HUDEP-2 (cell line): ENCODE measurements around the gene TREH.
"Not testable (repeated sequence)": the region's sequence is repeated elsewhere in the genome, so short reads cannot be mapped to it uniquely, and the experiment has no call there.

ENCODE experiments used
- DNase-seq, 76 experiments: peaks; one replicate each; lab custom pipeline; 2025; ENCODE audit not compliant: unreplicated experiment in 76 of 76; lab: John Stamatoyannopoulos, UW

TREH gene

DNA sequence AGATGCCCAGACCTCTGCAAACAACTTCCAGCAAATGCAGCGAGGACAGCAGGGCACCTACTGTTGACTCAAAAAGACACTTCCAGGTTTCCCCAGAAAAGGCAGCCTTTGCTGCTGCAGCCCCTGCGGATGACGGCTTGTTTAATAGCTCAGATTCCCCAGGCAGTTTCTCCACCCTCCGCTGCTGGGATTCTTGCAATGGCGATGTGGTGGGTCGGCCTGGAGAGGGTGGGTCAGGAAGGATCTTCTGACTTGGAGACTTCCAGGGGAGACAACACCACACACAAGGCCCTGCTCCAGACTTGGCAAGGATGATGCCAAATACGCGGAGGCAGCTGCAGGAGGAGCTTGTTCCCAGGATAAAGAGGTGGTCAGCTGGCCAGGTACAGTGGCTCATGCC lies 17.9 kb upstream of the TREH start:
- no peak for DNase-seq

DNA sequence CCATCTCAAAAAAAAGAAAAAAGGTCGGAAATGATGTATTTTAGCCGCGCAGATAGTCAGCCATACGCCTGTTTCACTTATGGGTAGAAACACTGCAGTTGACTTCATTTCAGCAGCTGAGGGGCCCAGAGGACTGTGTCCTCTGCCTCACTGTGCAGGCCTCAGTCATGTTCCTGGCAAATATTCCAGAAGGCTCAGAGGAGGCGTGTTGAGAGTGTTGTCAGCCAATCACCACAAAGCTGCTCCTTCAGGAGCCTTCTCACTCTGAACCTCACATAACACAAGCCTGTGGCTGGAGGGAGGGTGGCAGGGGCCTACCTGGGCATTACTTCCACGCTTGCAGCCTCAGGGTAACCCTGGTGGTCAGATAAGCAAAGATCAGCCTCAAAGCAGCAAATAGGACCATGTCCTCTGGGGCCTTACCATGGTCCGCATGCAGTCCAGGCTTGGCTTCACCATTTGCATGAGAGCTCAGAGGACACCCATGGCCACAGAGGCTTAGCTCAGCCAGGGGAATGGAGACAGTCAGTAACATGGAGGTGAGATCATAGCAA lies 17.3 kb upstream of the TREH start:
- DNase-seq = no peak

DNA sequence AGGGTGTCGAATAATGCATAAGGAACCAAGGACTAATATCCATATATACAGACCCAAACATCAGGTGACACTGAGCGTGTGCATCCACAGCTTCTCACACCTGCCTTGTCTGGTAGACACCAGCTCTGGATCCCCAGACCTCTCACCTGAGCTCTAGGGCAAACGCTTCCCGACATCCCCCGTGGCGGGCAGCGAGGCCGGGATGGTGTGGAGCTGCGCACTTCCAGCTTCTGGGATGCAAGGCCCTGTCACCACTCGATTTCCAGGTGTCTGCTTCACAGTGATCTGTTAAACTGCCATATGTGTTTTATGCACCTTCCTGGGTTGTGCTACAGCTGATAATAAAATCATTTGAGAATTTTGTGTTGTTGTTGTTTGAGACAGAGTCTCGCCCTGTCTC lies 15.3 kb upstream of the TREH start:
- no peak for DNase-seq

DNA sequence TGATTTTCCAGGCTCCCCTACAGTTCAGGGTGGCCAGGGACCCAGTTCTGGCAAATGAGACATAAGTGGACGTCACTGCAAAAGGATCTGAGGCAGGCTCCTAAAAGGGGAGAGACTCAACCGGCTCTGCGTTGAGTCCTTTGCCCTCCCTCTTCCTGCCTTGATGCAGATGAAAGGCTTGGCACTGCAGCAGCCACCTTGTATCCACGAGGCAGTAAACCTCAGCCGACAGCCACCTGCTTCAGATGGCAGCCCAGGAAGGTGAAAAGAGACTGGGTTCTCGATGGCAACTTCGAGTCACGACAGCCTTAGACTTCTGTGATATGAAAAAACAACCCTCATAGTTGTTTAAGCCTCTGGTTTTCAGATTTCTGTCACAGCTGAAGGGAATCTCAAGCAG lies 14.7 kb upstream of the TREH start:
- no peak for DNase-seq

DNA sequence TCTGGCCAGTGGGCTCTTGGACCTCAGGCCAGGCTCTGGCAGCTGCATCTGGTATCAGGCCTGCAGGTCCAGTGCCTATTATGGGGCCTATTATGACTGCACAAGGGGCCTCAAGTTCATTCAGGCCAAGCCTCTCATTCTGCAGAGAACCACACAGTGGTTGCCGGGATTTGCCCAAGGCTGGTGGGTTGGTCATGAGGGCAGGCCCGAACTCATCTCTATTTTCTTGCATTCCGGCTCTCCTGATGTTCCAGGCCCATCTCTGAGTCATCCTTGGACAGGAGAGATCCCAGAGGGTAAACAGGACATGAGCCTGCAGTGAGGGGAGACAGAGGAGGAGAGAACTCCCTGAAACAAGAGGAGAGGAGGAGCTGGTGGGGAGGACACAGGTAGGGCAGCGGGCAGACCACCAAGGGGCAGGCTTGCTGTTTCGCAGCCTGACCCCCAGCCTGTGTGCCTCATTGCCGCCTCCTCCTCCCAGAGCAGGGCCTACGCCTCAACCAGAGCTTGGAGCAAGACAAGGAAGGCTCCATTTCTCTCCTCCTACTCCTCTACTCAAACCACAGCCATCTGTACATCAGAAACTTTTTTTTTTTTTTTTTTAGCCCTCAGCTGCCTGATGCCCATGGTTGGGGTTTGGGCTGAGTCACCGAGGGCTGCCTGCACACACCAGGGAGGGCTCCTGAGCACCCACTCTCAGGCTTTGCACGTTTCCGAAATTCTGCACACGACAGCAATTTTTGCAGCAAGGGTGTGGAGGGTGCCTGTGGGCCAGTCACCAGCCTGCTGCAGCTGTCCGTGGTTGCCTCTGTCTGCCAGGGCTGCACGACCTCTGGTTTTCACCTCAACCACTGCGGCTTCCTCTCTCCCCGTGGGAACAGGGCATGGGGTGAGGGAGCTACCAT lies 12.7 kb upstream of the TREH start:
- DNase-seq = no peak

DNA sequence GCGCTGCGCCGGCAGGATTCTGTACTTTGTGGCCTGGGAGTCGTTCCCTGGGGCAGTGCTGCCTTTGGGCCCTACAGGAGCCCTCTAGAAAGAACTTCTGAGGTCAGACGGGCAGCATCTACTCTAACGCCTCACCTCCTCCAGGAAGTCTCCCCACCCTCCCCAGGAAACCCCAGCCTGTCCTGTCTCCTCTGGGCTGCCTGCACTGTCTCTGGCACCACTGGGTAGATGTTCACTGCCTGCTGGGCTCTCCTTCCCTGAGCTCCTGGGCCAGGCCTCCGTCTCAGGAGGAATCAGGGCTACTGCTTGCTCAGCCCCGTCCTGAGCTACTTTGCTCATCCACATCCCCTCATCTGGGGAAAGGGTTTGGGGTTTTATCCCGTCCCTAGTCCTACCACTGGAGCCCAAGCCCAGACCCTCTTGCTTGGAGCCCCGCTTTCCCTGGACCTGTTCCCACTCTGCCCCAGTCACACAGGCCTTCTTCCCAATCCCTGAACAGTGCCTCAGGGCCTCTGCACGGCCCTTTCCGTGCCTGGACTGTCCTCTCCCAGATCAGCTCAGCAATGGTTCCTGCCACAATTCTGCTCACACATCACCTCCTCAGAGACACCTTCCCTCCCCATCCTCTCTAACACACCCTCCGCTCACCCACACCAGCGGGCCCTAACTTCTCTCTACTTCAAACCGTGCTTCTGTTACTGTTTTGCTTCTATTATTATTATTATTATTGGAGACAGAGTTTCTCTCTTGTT lies 11.3 kb upstream of the TREH start:
- DNase-seq = no peak

DNA sequence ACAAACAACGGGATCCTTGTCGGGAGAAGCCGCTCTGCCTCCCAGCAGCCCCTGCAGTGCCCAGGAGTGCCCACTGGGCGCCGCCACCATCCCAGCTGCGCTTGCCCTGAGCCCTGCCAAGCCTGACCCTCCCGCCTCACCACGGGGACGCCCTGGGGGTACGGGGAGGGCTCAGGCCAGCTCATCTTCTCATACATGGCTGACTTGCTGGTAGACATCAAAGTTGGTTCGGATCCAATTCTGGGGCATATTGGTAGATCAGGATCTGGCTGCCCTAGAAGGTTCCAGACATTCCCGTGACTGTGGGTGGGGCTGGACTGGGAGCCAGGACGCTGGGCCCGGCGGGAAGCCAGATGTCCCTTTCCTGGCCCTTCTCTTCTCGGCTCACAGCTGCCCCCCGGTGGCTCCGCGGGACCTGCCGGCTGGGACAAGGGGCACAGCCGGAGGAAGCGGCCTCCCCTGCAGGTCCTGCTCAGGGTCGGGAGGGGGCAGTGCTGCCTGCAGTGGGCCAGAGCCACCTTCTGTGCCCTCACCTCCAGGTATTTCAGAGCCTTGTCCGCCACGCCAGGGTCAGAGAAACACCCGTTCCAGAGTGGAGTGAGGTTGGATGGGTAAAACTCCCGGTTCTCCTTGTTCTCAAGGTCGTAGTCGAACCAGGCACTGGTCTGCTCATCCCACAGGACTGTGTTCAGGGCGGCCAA lies 10.6 kb upstream of the TREH start:
- peak; percentile 25 to 93 (median 86) for DNase-seq

DNA sequence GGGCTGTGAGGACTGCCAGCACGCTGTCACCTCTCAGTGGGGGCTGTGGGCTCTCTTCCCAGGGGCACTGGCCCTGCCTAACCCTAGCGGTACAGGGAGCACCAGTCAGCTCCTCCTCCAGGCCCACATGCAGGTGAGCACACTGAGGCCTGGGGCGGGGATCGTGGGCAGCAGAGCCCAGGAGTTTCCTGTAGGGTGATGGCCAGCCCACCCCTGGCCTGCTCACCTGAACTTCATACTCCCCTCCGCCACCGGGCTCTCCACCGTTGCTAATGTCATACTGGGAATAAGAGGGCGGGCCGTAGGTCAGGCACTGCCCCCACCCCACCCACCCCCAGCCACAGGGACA lies 10.0 kb upstream of the TREH start:
- no peak for DNase-seq

DNA sequence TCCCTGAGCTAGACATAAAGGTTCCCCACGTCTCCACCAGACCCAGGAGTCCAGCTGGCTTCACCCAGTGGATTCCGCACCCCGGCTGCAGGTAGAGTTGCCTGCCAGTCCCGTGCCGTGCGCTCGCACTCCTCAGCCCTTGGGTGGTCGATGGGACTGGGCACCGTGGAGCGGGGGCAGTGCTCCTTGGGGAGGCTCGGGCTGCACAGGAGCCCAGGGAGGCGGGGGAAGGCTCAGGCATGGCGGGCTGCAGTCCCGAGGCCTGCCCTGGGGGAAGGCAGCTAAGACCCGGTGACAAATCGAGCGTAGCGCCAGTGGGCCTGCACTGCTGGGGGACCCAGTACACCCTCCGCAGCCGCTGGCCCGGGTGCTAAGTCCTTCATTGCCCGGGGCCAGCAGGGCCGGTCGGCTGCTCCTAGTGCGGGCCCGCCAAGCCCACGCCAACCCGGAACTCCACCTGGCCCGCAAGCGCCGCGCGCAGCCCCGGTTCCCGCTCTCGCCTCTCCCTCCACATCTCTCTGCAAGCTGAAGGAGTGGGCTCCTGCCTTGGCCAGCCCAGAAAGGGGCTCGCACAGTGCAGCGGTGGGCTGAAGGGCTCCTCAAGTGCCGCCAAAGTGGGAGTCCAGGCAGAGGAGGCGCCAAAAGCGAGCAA lies 9.5 kb upstream of the TREH start:
- DNase-seq = no peak

DNA sequence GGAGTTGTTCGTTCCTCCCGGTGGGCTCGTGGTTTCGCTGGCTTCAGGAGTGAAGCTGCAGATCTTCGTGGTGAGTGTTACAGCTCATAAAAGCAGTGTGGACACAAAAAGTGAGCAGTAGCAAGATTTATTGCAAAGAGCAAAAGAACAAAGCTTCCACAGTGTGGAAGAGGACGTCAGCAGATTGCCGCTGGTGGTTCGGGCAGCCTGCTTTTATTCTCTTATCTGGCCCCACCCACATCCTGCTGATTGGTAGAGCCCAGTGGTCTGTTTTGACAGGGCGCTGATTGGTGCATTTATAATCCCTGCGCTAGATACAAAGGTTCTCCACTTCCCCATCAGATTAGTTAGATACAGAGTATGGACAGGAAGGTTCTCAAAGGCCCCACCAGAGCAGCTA lies 8.9 kb upstream of the TREH start:
- DNase-seq = not testable (repeated sequence)

DNA sequence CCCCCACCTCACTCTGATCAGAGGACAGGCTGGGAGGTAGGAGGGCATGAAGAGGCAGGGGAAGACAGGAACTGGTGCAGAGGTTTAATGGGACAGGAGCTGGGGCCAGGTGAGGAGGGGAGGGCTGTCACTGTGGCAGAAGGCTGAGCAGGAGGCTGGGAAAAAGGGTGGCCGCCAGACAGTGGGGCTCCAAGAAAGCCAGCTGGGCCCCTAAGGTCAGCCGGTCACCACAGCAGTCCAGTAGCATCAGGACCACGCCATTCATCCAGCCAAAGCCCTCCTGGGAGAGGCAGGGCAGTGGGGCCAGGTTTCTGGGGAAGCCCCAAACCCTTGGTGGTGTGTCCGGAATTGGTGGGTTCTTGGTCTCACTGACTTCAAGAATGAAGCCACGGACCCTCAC lies 8.5 kb upstream of the TREH start:
- no peak for DNase-seq

DNA sequence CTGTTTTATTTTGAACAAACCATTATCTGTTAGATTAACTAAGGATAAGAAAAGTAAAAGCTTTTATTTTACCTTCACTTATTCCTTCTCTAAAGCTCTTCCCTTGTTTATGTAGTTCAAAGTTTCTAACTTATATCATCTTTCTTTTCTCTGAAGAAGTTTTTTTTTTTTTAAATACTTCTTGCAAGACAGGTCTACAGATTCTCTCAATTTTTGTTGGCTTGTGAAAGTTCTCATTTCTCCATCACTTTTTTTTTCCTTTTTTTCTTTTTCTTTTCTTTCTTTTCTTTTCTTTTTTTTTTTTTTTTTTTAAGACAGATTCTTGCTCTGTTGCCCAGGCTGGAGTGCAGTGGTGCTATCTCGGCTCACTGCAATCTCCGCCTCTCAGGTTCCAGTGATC lies 4.7 kb upstream of the TREH start:
- DNase-seq = no peak

DNA sequence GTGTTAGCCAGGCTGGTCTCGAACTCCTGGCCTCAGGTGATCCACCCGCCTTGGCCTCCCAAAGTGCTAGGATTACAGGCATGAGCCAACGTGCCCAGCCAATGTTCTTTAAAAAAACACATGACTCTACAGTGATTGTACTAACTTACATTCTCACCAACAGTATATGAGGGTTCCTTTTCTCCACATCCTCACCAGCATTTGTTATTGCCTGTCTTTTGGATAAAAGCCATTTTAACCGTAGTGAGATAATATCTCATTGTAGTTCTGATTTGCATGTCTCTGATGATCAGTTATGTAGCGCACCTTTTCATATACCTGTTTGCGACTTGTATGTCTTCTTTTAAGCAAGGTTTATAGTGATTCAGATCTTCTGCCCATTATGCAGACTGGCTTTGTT lies 3.5 kb upstream of the TREH start:
- DNase-seq = not testable (repeated sequence)

DNA sequence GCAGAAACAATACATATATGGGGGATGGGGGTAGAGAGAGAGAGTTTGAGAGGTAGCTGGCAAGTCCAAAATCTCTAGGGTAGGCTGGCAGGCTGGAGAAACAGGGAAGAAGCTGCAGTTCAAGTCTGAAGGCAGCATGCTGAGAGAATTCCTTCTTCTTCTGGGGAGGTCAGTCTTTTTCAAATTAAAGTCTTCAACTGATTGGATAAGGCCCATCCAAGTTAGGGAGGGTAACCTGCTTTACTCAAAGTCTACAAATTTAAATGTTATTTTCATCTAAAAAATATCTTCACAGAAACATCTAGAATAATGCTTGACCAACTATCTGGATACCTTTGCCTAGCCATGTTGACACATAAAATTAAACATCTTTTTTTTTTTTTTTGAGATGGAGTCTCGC lies 2.9 kb upstream of the TREH start:
- no peak for DNase-seq

DNA sequence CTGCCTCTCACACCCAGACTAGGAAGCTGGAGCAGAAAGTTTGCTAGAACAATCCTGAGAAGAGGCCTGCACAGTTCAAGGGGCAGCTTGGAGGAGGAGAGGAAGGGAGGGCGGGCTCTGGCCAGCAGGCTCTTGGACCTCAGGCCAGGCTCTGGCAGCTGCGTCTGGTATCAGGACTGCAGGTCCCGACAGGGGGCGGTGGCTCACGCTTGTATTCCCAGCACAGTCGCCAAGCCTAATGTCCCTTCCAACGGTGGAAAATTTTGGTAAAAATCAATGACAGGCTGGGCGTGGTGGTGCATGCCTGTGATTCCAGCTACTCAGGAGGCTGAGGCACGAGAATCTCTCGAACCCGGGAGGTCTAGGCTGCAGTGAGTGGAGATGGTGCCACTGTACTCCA lies 542 bp downstream of the TREH start:
- DNase-seq = not testable (repeated sequence)

DNA sequence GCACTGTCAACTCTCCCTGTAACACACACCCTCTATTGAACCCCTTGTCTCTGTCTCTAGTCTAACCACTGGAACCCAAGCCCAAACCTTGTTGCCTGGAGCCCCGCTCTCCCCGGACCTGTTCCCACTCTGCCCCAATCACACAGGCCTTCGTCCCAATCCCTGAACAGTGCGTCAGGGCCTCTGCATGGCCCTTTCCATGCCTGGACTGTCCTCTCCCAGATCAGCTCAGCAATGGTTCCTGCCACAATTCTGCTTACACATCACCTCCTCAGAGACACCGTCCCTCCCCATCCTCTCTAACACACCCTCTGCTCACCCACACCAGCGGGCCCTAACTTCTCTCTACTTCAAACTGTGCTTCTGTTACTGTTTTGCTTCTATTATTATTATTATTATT lies 1.5 kb downstream of the TREH start:
- no peak for DNase-seq

DNA sequence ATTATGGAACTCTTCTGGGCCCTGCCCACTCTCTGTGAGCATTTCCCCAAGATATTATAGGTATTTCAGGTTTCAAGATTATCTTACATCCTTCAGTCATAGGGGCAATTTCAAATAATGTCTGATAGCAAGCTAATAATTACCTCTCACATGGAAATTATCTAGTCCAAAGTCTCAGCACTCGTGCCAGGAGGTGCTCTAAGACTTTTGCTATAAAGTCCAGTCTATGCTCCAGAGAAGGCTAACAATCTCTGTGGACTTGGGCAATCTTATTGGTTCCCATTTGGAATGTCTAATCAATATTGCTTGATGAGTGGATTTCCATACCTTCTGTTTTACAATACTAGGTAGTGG lies 5.4 kb downstream of the TREH start:
- DNase-seq = no peak

DNA sequence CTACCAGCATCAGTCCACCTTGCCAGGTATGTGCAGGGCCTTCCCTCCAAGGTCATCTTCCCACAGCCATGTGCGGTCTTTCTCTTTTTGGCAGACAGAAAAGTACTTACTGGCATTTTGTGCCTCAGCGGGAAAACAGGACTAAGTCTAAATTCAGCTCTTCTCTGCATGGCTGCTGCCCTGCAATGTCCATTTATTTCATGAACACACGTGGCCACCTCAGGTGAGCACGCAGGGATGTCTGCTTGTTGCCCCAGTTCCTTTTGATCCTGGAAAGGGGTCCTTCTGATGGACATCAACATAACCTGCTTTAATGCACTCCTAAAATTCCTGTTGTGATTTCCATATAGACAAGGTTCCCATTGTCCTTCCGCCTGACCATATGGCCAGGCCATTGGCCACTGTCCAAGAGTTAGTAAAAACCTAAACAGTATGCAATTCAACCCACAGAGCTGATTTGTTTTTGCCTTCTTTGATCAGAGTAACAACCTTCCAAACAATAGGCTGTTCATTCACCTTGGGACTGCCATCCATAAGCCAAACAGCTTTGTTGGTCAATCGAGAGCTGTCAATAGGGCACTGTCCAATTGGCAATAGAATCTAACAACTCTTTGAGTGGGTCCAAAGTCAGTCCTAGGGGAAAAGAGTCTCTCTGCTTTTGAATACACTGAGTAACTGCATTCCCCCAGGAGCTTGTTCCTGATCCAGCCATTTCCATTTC lies 5.9 kb downstream of the TREH start:
- no peak for DNase-seq

DNA sequence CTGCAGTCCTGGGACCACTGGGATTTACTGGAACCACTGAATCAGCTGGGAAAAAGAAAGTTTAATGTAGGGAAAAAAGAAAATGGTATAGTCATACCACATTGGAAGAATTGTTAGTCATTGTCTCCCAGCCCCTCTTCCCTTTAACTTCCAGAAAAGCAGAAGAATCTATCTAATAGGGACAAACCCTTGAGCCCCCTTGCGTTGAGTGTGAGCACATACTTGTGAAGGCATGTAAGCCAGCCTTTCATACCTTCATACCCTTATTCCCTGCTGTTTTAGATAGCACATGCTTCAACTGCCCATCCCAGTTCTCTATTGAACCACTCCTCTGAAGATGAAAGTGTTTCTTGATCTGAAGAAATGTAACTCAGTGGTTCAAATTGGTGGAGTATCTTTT lies 6.6 kb downstream of the TREH start:
- peak in 7 of 76 experiments; percentile 5 to 20 (median 11) for DNase-seq

DNA sequence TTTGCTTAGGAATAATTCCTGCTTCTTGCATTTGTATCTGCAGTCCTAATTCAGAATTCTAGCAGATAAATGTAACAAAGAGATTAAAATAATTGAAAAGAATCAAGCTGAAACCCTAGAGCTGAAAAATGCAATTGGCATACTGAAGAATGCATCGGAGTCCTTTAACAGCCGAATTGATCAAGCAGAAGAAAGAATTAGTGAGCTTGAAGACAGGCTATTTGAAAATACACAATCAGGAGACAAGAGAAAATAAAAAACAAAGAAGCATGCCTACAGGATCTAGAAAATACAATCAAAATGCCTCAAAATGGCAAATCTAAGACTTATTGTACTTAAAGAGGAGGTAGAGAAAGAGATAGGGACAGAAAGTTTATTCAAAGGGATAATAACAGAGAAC lies 8.2 kb downstream of the TREH start:
- no peak for DNase-seq
